A673 (cell line): ENCODE data around the gene LGR6. TPM values are rescaled to one million over a fixed set of nuclear protein-coding genes. Genes with fewer than 3 reads are reported as not detected.
"Not testable (repeated sequence)": the region's sequence is repeated elsewhere in the genome, so short reads cannot be mapped to it uniquely, and the experiment has no call there.

Experiments used
- BruUV-seq: library from RNA; stranded (reverse); fragments of 400-500 nt; replicated peaks from 2 replicates; lab custom pipeline; 2021; lab: Mats Ljungman, UMichigan
- CTCF ChIA-PET: fragments of 300-600 bp; sonication (Branson Sonifier 250); formaldehyde crosslinking; loops from one replicate; lab custom pipeline; 2022; ENCODE audit warnings: antibody characterized with exemption; lab: Charles Lee
- POLR2A ChIA-PET: fragments of 300-600 bp; sonication (Branson Sonifier 250); formaldehyde crosslinking; loops from one replicate; lab custom pipeline; 2022; ENCODE audit warnings: antibody characterized with exemption; ENCODE audit not compliant: low non-redundant PET; lab: Charles Lee
- DNase-seq: peaks from one replicate; pipeline ENCODE4 v3.0.0-alpha.2; 2015; ENCODE audit warnings: low spot score
- H3K27ac ChIP-seq: fragments of 200-600 bp; sonication (generic); 2 replicates; pipeline ENCODE4 v1.5.1; 2016; ENCODE audit warnings: mixed run types, low read depth, mild to moderate bottlenecking, mixed read lengths, antibody characterized with exemption, low read length; ENCODE audit not compliant: poor library complexity, severe bottlenecking
- H3K27me3 ChIP-seq: fragments of 200-600 bp; sonication (generic); replicated peaks from 2 replicates; pipeline ENCODE4 v1.6.1; 2017; ENCODE audit warnings: mixed run types, low read depth, mild to moderate bottlenecking, mixed read lengths, antibody characterized with exemption, low read length; ENCODE audit not compliant: insufficient read depth, poor library complexity
- H3K36me3 ChIP-seq: fragments of 200-600 bp; sonication (generic); 2 replicates; pipeline ENCODE4 v1.6.1; 2016; ENCODE audit warnings: mixed run types, mild to moderate bottlenecking, mixed read lengths, antibody characterized with exemption, low read length; ENCODE audit not compliant: insufficient read depth, poor library complexity, severe bottlenecking
- H3K4me1 ChIP-seq: fragments of 200-600 bp; sonication (generic); 2 replicates; pipeline ENCODE4 v1.6.1; 2017; ENCODE audit warnings: mixed run types, mild to moderate bottlenecking, mixed read lengths, antibody characterized with exemption, low read length; ENCODE audit not compliant: insufficient read depth, poor library complexity, severe bottlenecking
- H3K4me3 ChIP-seq: fragments of 200-600 bp; sonication (generic); 2 replicates; pipeline ENCODE4 v1.5.1; 2016; ENCODE audit warnings: low read depth, mixed run types, mild to moderate bottlenecking, mixed read lengths, low read length; ENCODE audit not compliant: poor library complexity, severe bottlenecking
- H3K9me3 ChIP-seq: fragments of 200-600 bp; sonication (generic); 2 replicates; pipeline ENCODE4 v1.6.1; 2016; ENCODE audit warnings: mixed run types, low read depth, mild to moderate bottlenecking, mixed read lengths, antibody characterized with exemption, low read length; ENCODE audit not compliant: poor library complexity, severe bottlenecking
- EZH2 ChIP-seq: fragments of 200-600 bp; sonication (generic); IDR thresholded peaks from 2 replicates; pipeline ENCODE4 v1.6.1; 2017; ENCODE audit warnings: borderline replicate concordance, low read depth, mild to moderate bottlenecking, mixed read lengths, antibody characterized with exemption, low read length; ENCODE audit not compliant: poor library complexity, severe bottlenecking
- intact Hi-C: fragments of 100-400 bp; cut with micrococcal nuclease; formaldehyde crosslinking; loops from one replicate; pipeline ENCODE4 v1.10.0; 2022; ENCODE audit not compliant: unreplicated experiment
- total RNA-seq: library from RNA; stranded (reverse); gene quantifications from 2 replicates; pipeline ENCODE4 v1.2.3, GENCODE V29; 2021
- TF ChIP-seq, protein P1 (sequence below): fragments of 300-800, 200-600 bp; sonication (generic); conservative IDR thresholded peaks from 2 replicates; pipeline ENCODE4 v1.5.1; 2017; ENCODE audit warnings: low read depth, mild to moderate bottlenecking, antibody characterized with exemption, low read length, moderate library complexity, mixed read lengths

LGR6 gene
- total RNA-seq, 1 experiment from 2014 or later = not detected

GRCh38 chr1:202179828-202180750 lies 13.5 kb upstream of the LGR6 start:
- TF ChIP-seq, protein P1, sequence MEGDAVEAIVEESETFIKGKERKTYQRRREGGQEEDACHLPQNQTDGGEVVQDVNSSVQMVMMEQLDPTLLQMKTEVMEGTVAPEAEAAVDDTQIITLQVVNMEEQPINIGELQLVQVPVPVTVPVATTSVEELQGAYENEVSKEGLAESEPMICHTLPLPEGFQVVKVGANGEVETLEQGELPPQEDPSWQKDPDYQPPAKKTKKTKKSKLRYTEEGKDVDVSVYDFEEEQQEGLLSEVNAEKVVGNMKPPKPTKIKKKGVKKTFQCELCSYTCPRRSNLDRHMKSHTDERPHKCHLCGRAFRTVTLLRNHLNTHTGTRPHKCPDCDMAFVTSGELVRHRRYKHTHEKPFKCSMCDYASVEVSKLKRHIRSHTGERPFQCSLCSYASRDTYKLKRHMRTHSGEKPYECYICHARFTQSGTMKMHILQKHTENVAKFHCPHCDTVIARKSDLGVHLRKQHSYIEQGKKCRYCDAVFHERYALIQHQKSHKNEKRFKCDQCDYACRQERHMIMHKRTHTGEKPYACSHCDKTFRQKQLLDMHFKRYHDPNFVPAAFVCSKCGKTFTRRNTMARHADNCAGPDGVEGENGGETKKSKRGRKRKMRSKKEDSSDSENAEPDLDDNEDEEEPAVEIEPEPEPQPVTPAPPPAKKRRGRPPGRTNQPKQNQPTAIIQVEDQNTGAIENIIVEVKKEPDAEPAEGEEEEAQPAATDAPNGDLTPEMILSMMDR = no peak
- no peak for TF ChIP-seq EZH2
- no peak overlapping the region for H3K4me3 ChIP-seq
- ChIA-PET POLR2A (no interaction called here), CTCF (interaction anchor here (0.6 kb wide), 1 partner anchor 13 kb away, joined by 3 read pairs; no protein-coding TSS in a partner anchor)
- H3K4me1 ChIP-seq = no peaks in the 10 kb centered on the region
- intact Hi-C loops = no loop called here
- DNase-seq = no peak
- BruUV-seq = no TSS peak
- H3K27ac ChIP-seq = no peak overlapping the region
- no peaks in the 10 kb centered on the region for H3K9me3 ChIP-seq
- H3K36me3 ChIP-seq = no peaks in the 10 kb centered on the region
- H3K27me3 ChIP-seq = peaks cover 3% of the 10 kb centered on the region

DNA sequence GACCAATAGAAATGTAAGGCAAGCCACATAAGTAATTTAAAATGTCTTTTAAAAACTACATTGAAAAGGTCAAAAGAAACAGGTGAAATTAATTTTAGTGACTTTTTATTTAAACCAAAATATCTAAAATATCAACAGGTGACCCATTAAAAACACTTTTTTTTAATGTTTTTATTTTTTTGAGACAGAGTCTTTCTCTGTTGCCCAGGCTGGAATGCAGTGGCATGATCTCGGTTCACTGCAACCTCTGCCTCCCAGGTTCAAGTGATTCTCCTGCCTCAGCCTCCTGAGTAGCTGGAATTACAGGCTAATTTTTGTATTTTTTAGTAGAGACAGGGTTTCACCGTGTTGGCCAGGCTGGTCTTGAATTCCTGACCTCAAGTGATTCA lies 12.9 kb upstream of the LGR6 start:
- H3K4me3 ChIP-seq, intact Hi-C loops, H3K36me3 ChIP-seq, H3K4me1 ChIP-seq, POLR2A ChIA-PET, DNase-seq, H3K27me3 ChIP-seq, BruUV-seq, H3K27ac ChIP-seq, CTCF ChIA-PET, H3K9me3 ChIP-seq: not testable (repeated sequence)

GRCh38 chr1:202181586-202181985 lies 12.0 kb upstream of the LGR6 start:
- Histone ChIP-seq H3K36me3 (no peaks in the 10 kb centered on the region), H3K27me3 (peaks cover 3% of the 10 kb centered on the region), H3K4me1 (no peaks in the 10 kb centered on the region), H3K4me3 (no peak overlapping the region), H3K27ac (no peak overlapping the region), H3K9me3 (no peaks in the 10 kb centered on the region)
- ChIA-PET CTCF (no interaction called here), POLR2A (no interaction called here)
- TF ChIP-seq, protein P1 = no peak
- TF ChIP-seq EZH2 = no peak
- DNase-seq = no peak
- intact Hi-C loops = no loop called here
- BruUV-seq = no TSS peak
